GM12878 (cell line): Measurements from ENCODE around the gene PRSS2. TPM values are rescaled to one million over a fixed set of nuclear protein-coding genes. Genes with fewer than 3 reads are reported as not detected.
A peak's percentile ranks its signal among the peaks of the same experiment; 100 is the strongest.

ENCODE experiments used
- ATAC-seq: fragments of 200-7000 bp; cut with Tn5 transposase; 3 replicates; pipeline ENCODE4 v1.9.1; 2020; ENCODE audit warnings: mild to moderate bottlenecking, moderate library complexity
- BruUV-seq: library from RNA; stranded (reverse); fragments of 400-500 nt; replicated peaks from 2 replicates; lab custom pipeline; 2021; lab: Mats Ljungman, UMichigan
- CTCF ChIA-PET: fragments of 300-600 bp; sonication (Branson Sonifier 250); formaldehyde crosslinking; extraction: SDS; loops from one replicate; lab custom pipeline; 2021; ENCODE audit warnings: inconsistent platforms; lab: Yijun Ruan, JAX
- POLR2A ChIA-PET: fragments of 350-600 bp; formaldehyde crosslinking; extraction: SDS; loops from one replicate; lab custom pipeline; 2021; ENCODE audit warnings: inconsistent platforms; lab: Charles Lee
- RAD21 ChIA-PET: fragments of 300-600 bp; sonication (Branson Sonifier 250); formaldehyde crosslinking; loops from one replicate; lab custom pipeline; 2023; ENCODE audit warnings: antibody characterized with exemption; ENCODE audit not compliant: unreplicated experiment; lab: Charles Lee
- SMC1A ChIA-PET: fragments of 300-600 bp; sonication (Branson Sonifier 250); formaldehyde crosslinking; loops from one replicate; lab custom pipeline; 2023; ENCODE audit not compliant: unreplicated experiment, uncharacterized antibody; lab: Charles Lee
- DNase-seq: peaks from one replicate; pipeline ENCODE4 v3.0.0-alpha.2; 2011; ENCODE audit warnings: low read depth, low spot score
- FAIRE-seq: peaks from 3 replicates; lab custom pipeline; 2011; peaks lifted over from hg19 to GRCh38; lab: Jason Lieb, UNC
- H2AFZ ChIP-seq: 2 replicates; pipeline ENCODE4 v1.6.0; 2011; ENCODE audit warnings: low read depth, low read length, control low read depth; ENCODE audit not compliant: control insufficient read depth
- H3K27ac ChIP-seq: 2 replicates; pipeline ENCODE4 v1.5.1; 2011; ENCODE audit warnings: control low read depth; ENCODE audit not compliant: control insufficient read depth, insufficient read depth
- H3K27me3 ChIP-seq, 2 experiments: replicated peaks in 1 of 2; 2 replicates each; pipeline versions ENCODE4 v1.6.0 to v1.6.1; 2011; ENCODE audit warnings: low read length in 1 of 2; ENCODE audit not compliant: control insufficient read depth in 2 of 2, insufficient read depth in 2 of 2
- H3K36me3 ChIP-seq, 2 experiments: 2 replicates each; pipeline ENCODE4 v1.5.1; 2011; ENCODE audit warnings: low read length in 1 of 2; ENCODE audit not compliant: control insufficient read depth in 2 of 2, insufficient read depth in 2 of 2
- H3K4me1 ChIP-seq: 2 replicates; pipeline ENCODE4 v1.6.1; 2011; ENCODE audit warnings: mild to moderate bottlenecking, low read length, moderate library complexity, mixed read lengths; ENCODE audit not compliant: control insufficient read depth, insufficient read depth
- H3K4me2 ChIP-seq: 2 replicates; pipeline ENCODE4 v1.6.0; 2011; ENCODE audit warnings: control low read depth; ENCODE audit not compliant: control insufficient read depth, insufficient read depth
- H3K4me3 ChIP-seq: fragments of 200-600 bp; sonication (generic); 2 replicates; pipeline ENCODE4 v1.5.1; 2016
- H3K79me2 ChIP-seq: 2 replicates; pipeline ENCODE4 v1.6.0; 2011; ENCODE audit warnings: low read length; ENCODE audit not compliant: control insufficient read depth, insufficient read depth
- H3K9ac ChIP-seq: 2 replicates; pipeline ENCODE4 v1.8.0; 2011; ENCODE audit warnings: low read length, control low read depth, mixed read lengths; ENCODE audit not compliant: control insufficient read depth, insufficient read depth
- H3K9me3 ChIP-seq: replicated peaks from 3 replicates; pipeline ENCODE4 v1.5.1; 2011; ENCODE audit warnings: mild to moderate bottlenecking, low read length; ENCODE audit not compliant: control insufficient read depth, insufficient read depth
- H4K20me1 ChIP-seq: 2 replicates; pipeline ENCODE4 v1.6.0; 2011; ENCODE audit not compliant: control insufficient read depth, insufficient read depth
- ASH2L ChIP-seq: fragments of 300-600, 200-600 bp; sonication (generic); IDR thresholded peaks from 2 replicates; pipeline ENCODE4 v1.6.1; 2017; ENCODE audit warnings: low read depth, mild to moderate bottlenecking, borderline replicate concordance
- CHD4 ChIP-seq: fragments of 200-600 bp; sonication (generic); IDR thresholded peaks from 2 replicates; pipeline ENCODE4 v1.6.1; 2016; ENCODE audit warnings: mild to moderate bottlenecking
- CTCF ChIP-seq, 3 experiments: IDR thresholded peaks in 2 of 3; conservative IDR thresholded peaks in 1 of 3; 2 replicates each; pipeline ENCODE4 v1.5.1; 2011; ENCODE audit warnings: low read depth in 3 of 3, low read length in 3 of 3, mild to moderate bottlenecking in 3 of 3, control low read depth in 2 of 3, moderate library complexity in 2 of 3, inconsistent platforms in 1 of 3, mixed read lengths in 1 of 3; ENCODE audit not compliant: control insufficient read depth in 2 of 3, insufficient read depth in 1 of 3; ENCODE audit errors: extremely low read depth in 1 of 3
- FOXK2 ChIP-seq: fragments of 450-650 bp; IDR thresholded peaks from 2 replicates; pipeline ENCODE4 v1.6.1; 2017; ENCODE audit warnings: mild to moderate bottlenecking, moderate library complexity
- HDGF ChIP-seq: fragments of 450-650 bp; IDR thresholded peaks from 2 replicates; pipeline ENCODE4 v1.6.1; 2016; ENCODE audit warnings: antibody characterized with exemption
- HSF1 ChIP-seq: fragments of 150-350 bp; IDR thresholded peaks from 2 replicates; pipeline ENCODE4 v1.6.1; 2014; ENCODE audit warnings: mild to moderate bottlenecking, low read depth, low read length
- POU2F2 ChIP-seq: IDR thresholded peaks from 3 replicates; pipeline ENCODE4 v1.6.1; 2011; ENCODE audit warnings: low read depth, mild to moderate bottlenecking, low read length, borderline replicate concordance
- PRDM15 ChIP-seq: fragments of 450-650 bp; formaldehyde crosslinking; IDR thresholded peaks from 2 replicates; pipeline ENCODE4 v1.4.0; 2020; ENCODE audit warnings: mild to moderate bottlenecking, moderate library complexity
- RAD21 ChIP-seq: IDR thresholded peaks from 2 replicates; pipeline ENCODE4 v1.6.1; 2011; ENCODE audit warnings: mild to moderate bottlenecking, low read depth, low read length, moderate library complexity; ENCODE audit not compliant: insufficient read depth
- SMARCA5 ChIP-seq: fragments of 450-650 bp; IDR thresholded peaks from 2 replicates; pipeline ENCODE4 v1.6.1; 2017; ENCODE audit warnings: mild to moderate bottlenecking
- SMC3 ChIP-seq: IDR thresholded peaks from 2 replicates; pipeline ENCODE4 v1.6.1; 2011; ENCODE audit warnings: low read length, improper control_type of control experiment, borderline replicate concordance
- TARDBP ChIP-seq: IDR thresholded peaks from 2 replicates; pipeline ENCODE4 v1.6.1; 2016; ENCODE audit warnings: borderline replicate concordance
- YY1 ChIP-seq: IDR thresholded peaks from 2 replicates; pipeline ENCODE4 v1.6.1; 2011; ENCODE audit warnings: low read depth, mild to moderate bottlenecking, low read length
- WGBS: methylation state at CpG from one replicate; pipeline ENCODE4 v1.1.6; 2016; ENCODE audit warnings: low lambda C conversion rate; ENCODE audit not compliant: insufficient replicate concordance, insufficient coverage; ENCODE audit errors: missing lambda C conversion rate; 5-methylcytosine and 5-hydroxymethylcytosine counted together
- in situ Hi-C: fragments of 300-500 bp; cut with MboI; formaldehyde crosslinking; loops from 9 replicates; pipeline ENCODE4 v1.14.3; 2018; ENCODE audit warnings: mixed read lengths
- intact Hi-C: fragments of 100-400 bp; cut with micrococcal nuclease; formaldehyde crosslinking; loops from one replicate; pipeline ENCODE4 v1.14.2; 2022; ENCODE audit not compliant: unreplicated experiment
- polyA plus RNA-seq, 11 experiments: library from polyadenylated mRNA; depleted of rRNA in 4 of 11; unstranded in 6 of 11; stranded (reverse) in 5 of 11; fragments of >200 nt; fragmentation: Nextera tagmentation in 4 of 11; fragmentation: Illumina TruSeq in 1 of 11; extraction: Ambion mirVana in 4 of 11; extraction: Trizol in 1 of 11; gene quantifications; 1 replicate in 1 of 11; 2 replicates in 10 of 11; pipeline versions ENCODE4 v1.2.1 to v1.2.3, GENCODE V29; 2011 to 2016; ENCODE audit warnings: inconsistent platforms in 2 of 11, missing spikeins in 2 of 11, low read depth in 1 of 11
- total RNA-seq, 4 experiments: library from RNA; depleted of rRNA in 3 of 4; stranded (reverse); fragments of >200 nt in 3 of 4; fragmentation: Illumina TruSeq in 1 of 4; extraction: Trizol in 1 of 4; gene quantifications; 2 replicates each; pipeline versions ENCODE4 v1.2.1 to v1.2.3, GENCODE V29; 2013 to 2021

Gene PRSS2
- total and polyA plus RNA-seq, 10 of the 15 experiments (the other 5 are each of a cell fraction or from before 2014, with no cell fraction given) = 0.21 to 28.8 (median 0.41) TPM; not detected in 7

- 0% methylated on average over 2 of the region's 2 CpGs for WGBS
- in situ Hi-C loops = no loop called here
Observed at GRCh38 chr7:142739923-142740492, 30.8 kb upstream of the PRSS2 start.

More at GRCh38 chr7:142739923-142740492, 30.8 kb upstream of the PRSS2 start:
- RAD21 ChIA-PET = interaction anchor here (1.0 kb wide), 1 partner anchor 43 kb away, joined by 3 read pairs; no protein-coding TSS in a partner anchor
- 0 out of 4 replicates have a peak, but pooled peaks cover 0 to under 1% of the 10 kb centered on the region in 2 experiments for H3K27me3 ChIP-seq
- intact Hi-C loops = no loop called here
- DNase-seq (no peak), FAIRE-seq (peak; percentile 86), ATAC-seq (peak; percentile 89)
- no peak overlapping the region for H3K27ac ChIP-seq
- peaks cover 3% of the 10 kb centered on the region; the same call in 1 of the 2 replicates for H3K4me1 ChIP-seq
- no peak overlapping the region for H3K9ac ChIP-seq
- POLR2A ChIA-PET = no interaction called here
- H3K9me3 ChIP-seq = no peaks in the 10 kb centered on the region
- H4K20me1 ChIP-seq = no peaks in the 10 kb centered on the region
- no TSS peak for BruUV-seq
- no peak for TF ChIP-seq HSF1
- TF ChIP-seq SMARCA5 = no peak
- peak; percentile 29 to 42 (median 40); a peak in 5 of 6 replicates for TF ChIP-seq CTCF (IDR thresholded peaks at IDR 0.05 in 2 of 3, conservative IDR thresholded peaks at IDR 0.05 in 1 of 3; ENCODE audit: control insufficient read depth in 2 of 3, extremely low read depth in 1 of 3, insufficient read depth in 1 of 3, low read depth in 3 of 3, low read length in 3 of 3)
- TF ChIP-seq CHD4 = no peak
- no peak for TF ChIP-seq ASH2L
- no peak for TF ChIP-seq TARDBP
- no peak for TF ChIP-seq FOXK2
- TF ChIP-seq HDGF = no peak
- TF ChIP-seq POU2F2 = peak; percentile 86; the same call in 2 of the 3 replicates
- peak; percentile 29; the same call in 1 of the 2 replicates for TF ChIP-seq RAD21
- TF ChIP-seq PRDM15 (CRISPR knock-in tag) = no peak
- peak; percentile 41; the same call in 1 of the 2 replicates for TF ChIP-seq SMC3
- TF ChIP-seq YY1 = no peak
- SMC1A ChIA-PET = interaction anchor here (0.9 kb wide), 1 partner anchor 69 kb away, joined by 3 read pairs; no protein-coding TSS in a partner anchor
- no peak overlapping the region for H3K4me3 ChIP-seq
- CTCF ChIA-PET = interaction anchor here (0.9 to 1.7 kb wide), 4 partner anchors 43 to 73 kb away, joined by 4 to 9 read pairs (median 6); no protein-coding TSS in a partner anchor
- no peaks in the 10 kb centered on the region for H3K79me2 ChIP-seq
- H3K4me2 ChIP-seq = 0 out of 2 replicates have a peak overlapping the region, but pooled peaks have one; percentile 13
- no peaks in the 10 kb centered on the region for H3K36me3 ChIP-seq
- H2AFZ ChIP-seq = no peak overlapping the region
